HepG2 (cell line): ENCODE measurements around the gene SHMT1. TPM values are rescaled to one million over a fixed set of nuclear protein-coding genes. Genes with fewer than 3 reads are reported as not detected.
A peak's percentile ranks its signal among the peaks of the same experiment; 100 is the strongest.
"Not testable (repeated sequence)": the region's sequence is repeated elsewhere in the genome, so short reads cannot be mapped to it uniquely, and the experiment has no call there.

Source experiments
- ATAC-seq: fragments of 200-7000 bp; cut with Tn5 transposase; 3 replicates; pipeline ENCODE4 v1.9.1; 2020; ENCODE audit warnings: mild to moderate bottlenecking, moderate library complexity
- BruUV-seq: library from RNA; stranded (reverse); fragments of 400-500 nt; replicated peaks from 2 replicates; lab custom pipeline; 2021; lab: Mats Ljungman, UMichigan
- CTCF ChIA-PET: fragments of 300-600 bp; formaldehyde crosslinking; extraction: SDS; loops from one replicate; lab custom pipeline; 2021; ENCODE audit warnings: low total read pairs, inconsistent platforms, low intra/inter-chr PET ratio; lab: Yijun Ruan, JAX
- POLR2A ChIA-PET: fragments of 350-600 bp; sonication (Branson Sonifier 250); formaldehyde crosslinking; loops from one replicate; lab custom pipeline; 2020; ENCODE audit warnings: antibody characterized with exemption, inconsistent platforms; lab: Yijun Ruan, JAX
- DNase-seq: peaks from one replicate; pipeline ENCODE4 v3.0.0-alpha.2; 2015; ENCODE audit warnings: low spot score
- FAIRE-seq: peaks from 3 replicates; lab custom pipeline; 2011; peaks lifted over from hg19 to GRCh38; lab: Jason Lieb, UNC
- H2AFZ ChIP-seq: one replicate; pipeline ENCODE4 v1.6.1; 2011; ENCODE audit warnings: low read length, inconsistent platforms
- H3K27ac ChIP-seq: fragments of 300-600 bp; 3 replicates; pipeline ENCODE4 v1.8.0; 2011; ENCODE audit warnings: mixed run types, mild to moderate bottlenecking, mixed read lengths, low read length, inconsistent platforms; ENCODE audit not compliant: insufficient read depth; ENCODE audit errors: extremely low read length
- H3K27me3 ChIP-seq, 2 experiments: fragments of 200-600 bp in 1 of 2; 2 replicates in 1 of 2; 3 replicates in 1 of 2; pipeline versions ENCODE4 v1.6.0 to v1.8.0; 2011; ENCODE audit warnings: low read length in 2 of 2, mild to moderate bottlenecking in 2 of 2, moderate library complexity in 2 of 2, inconsistent platforms in 1 of 2; ENCODE audit not compliant: insufficient read depth in 2 of 2, control insufficient read depth in 1 of 2
- H3K36me3 ChIP-seq, 2 experiments: fragments of 200-600 bp in 1 of 2; replicated peaks in 1 of 2; 2 replicates in 1 of 2; 3 replicates in 1 of 2; pipeline versions ENCODE4 v1.5.1 to v1.8.0; 2011; ENCODE audit warnings: low read length in 2 of 2, inconsistent platforms in 1 of 2; ENCODE audit not compliant: insufficient read depth in 2 of 2, control insufficient read depth in 1 of 2
- H3K4me1 ChIP-seq: 2 replicates; pipeline ENCODE4 v1.5.1; 2012; ENCODE audit warnings: low read length, inconsistent platforms; ENCODE audit not compliant: insufficient read depth
- H3K4me2 ChIP-seq: 2 replicates; pipeline ENCODE4 v1.6.0; 2011; ENCODE audit warnings: low read depth, low read length, inconsistent platforms
- H3K4me3 ChIP-seq, 3 experiments: fragments of 200-600 bp in 1 of 3; sonication (generic), shearing (Covaris generic) in 1 of 3; replicated peaks in 1 of 3; 2 replicates each; pipeline ENCODE4 v1.5.1; 2011 to 2016; ENCODE audit warnings: low read length in 3 of 3, inconsistent platforms in 2 of 3, low read depth in 2 of 3, mild to moderate bottlenecking in 2 of 3, control low read depth in 1 of 3, mixed read lengths in 1 of 3; ENCODE audit not compliant: insufficient read depth in 1 of 3
- H3K79me2 ChIP-seq: one replicate; pipeline ENCODE4 v1.6.1; 2011; ENCODE audit warnings: low read length, inconsistent platforms; ENCODE audit not compliant: insufficient read depth
- H3K9ac ChIP-seq: 2 replicates; pipeline ENCODE4 v1.6.0; 2011; ENCODE audit warnings: mild to moderate bottlenecking, low read depth, low read length, inconsistent platforms; ENCODE audit not compliant: insufficient read depth
- H3K9me3 ChIP-seq: 2 replicates; pipeline ENCODE4 v1.5.1; 2012; ENCODE audit warnings: mild to moderate bottlenecking, low read length
- H4K20me1 ChIP-seq: 2 replicates; pipeline ENCODE4 v1.6.0; 2011; ENCODE audit warnings: inconsistent platforms, mild to moderate bottlenecking, low read length, moderate library complexity; ENCODE audit not compliant: insufficient read depth
- ARNT2 ChIP-seq: sonication (generic); formaldehyde crosslinking; IDR thresholded peaks from 2 replicates; pipeline ENCODE4 v1.8.0; 2022; ENCODE audit warnings: mild to moderate bottlenecking, low read depth, missing genetic modification reagents, moderate library complexity
- ATF2 ChIP-seq: sonication (generic); formaldehyde crosslinking; IDR thresholded peaks from 2 replicates; pipeline ENCODE4 v1.4.0; 2020; ENCODE audit warnings: missing genetic modification reagents
- CBX5 ChIP-seq: sonication (generic); formaldehyde crosslinking; IDR thresholded peaks from 2 replicates; pipeline ENCODE4 v1.4.0; 2020; ENCODE audit warnings: missing genetic modification reagents, borderline replicate concordance
- E2F2 ChIP-seq: sonication (generic); formaldehyde crosslinking; IDR thresholded peaks from 2 replicates; pipeline ENCODE4 v1.4.0; 2020; ENCODE audit warnings: missing genetic modification reagents, borderline replicate concordance
- HDAC1 ChIP-seq: sonication (generic); formaldehyde crosslinking; IDR thresholded peaks from 2 replicates; pipeline ENCODE4 v1.5.1; 2020; ENCODE audit warnings: mild to moderate bottlenecking, missing genetic modification reagents
- KLF15 ChIP-seq: sonication (generic); formaldehyde crosslinking; IDR thresholded peaks from 2 replicates; pipeline ENCODE4 v1.8.1; 2023; ENCODE audit warnings: borderline replicate concordance, mild to moderate bottlenecking, inconsistent platforms, missing genetic modification reagents, mixed read lengths
- NCOA5 ChIP-seq: sonication (generic); formaldehyde crosslinking; IDR thresholded peaks from 2 replicates; pipeline ENCODE4 v1.4.0; 2020; ENCODE audit warnings: missing genetic modification reagents
- NFYB ChIP-seq: sonication (generic); formaldehyde crosslinking; IDR thresholded peaks from 2 replicates; pipeline ENCODE4 v1.4.0; 2020; ENCODE audit warnings: missing genetic modification reagents
- ZKSCAN8 ChIP-seq: IDR thresholded peaks from 2 replicates; pipeline ENCODE4 v1.6.1; 2016; ENCODE audit warnings: borderline replicate concordance, missing genetic modification reagents, missing compliant biosample characterization
- ZMYM3 ChIP-seq: sonication (generic); formaldehyde crosslinking; IDR thresholded peaks from 2 replicates; pipeline ENCODE4 v1.5.1; 2020; ENCODE audit warnings: mild to moderate bottlenecking, missing genetic modification reagents
- ZNF326 ChIP-seq: sonication (generic); formaldehyde crosslinking; IDR thresholded peaks from 2 replicates; pipeline ENCODE4 v1.4.0; 2020; ENCODE audit warnings: missing genetic modification reagents, borderline replicate concordance
- ZNF619 ChIP-seq: sonication (generic); formaldehyde crosslinking; IDR thresholded peaks from 2 replicates; pipeline ENCODE4 v1.4.0; 2020; ENCODE audit warnings: mild to moderate bottlenecking, missing genetic modification reagents
- ZNF674 ChIP-seq: sonication (generic); formaldehyde crosslinking; IDR thresholded peaks from 2 replicates; pipeline ENCODE4 v1.5.0; 2020; ENCODE audit warnings: low read depth, mild to moderate bottlenecking, missing genetic modification reagents
- ZNF747 ChIP-seq: sonication (generic); formaldehyde crosslinking; IDR thresholded peaks from 2 replicates; pipeline ENCODE4 v1.8.1; 2023; ENCODE audit warnings: missing genetic modification reagents, mild to moderate bottlenecking, borderline replicate concordance
- ZNF768 ChIP-seq: sonication (generic); formaldehyde crosslinking; IDR thresholded peaks from 2 replicates; pipeline ENCODE4 v1.4.0; 2020; ENCODE audit warnings: missing genetic modification reagents
- WGBS: methylation state at CpG from one replicate; pipeline ENCODE4 v1.1.6; 2017; ENCODE audit warnings: low lambda C conversion rate; 5-methylcytosine and 5-hydroxymethylcytosine counted together
- in situ Hi-C: cut with HindIII; loops from 2 replicates; pipeline ENCODE4 v1.10.0; 2017; ENCODE audit warnings: low pct_unique_long_range_greater_than_20kb; ENCODE audit not compliant: extremely low pct_ligation_motif_present
- intact Hi-C: fragments of 100-400 bp; cut with micrococcal nuclease; formaldehyde crosslinking; loops from one replicate; pipeline ENCODE4 v1.10.0; 2022; ENCODE audit not compliant: unreplicated experiment
- polyA plus RNA-seq, 8 experiments: library from polyadenylated mRNA; depleted of rRNA in 3 of 8; stranded (reverse) in 7 of 8; unstranded in 1 of 8; fragments of >200 nt; fragmentation: Illumina TruSeq in 4 of 8; extraction: Trizol in 4 of 8; gene quantifications; 2 replicates each; pipeline versions ENCODE4 v1.2.1 to v1.2.3, GENCODE V29; 2011 to 2016; ENCODE audit warnings: low read depth in 4 of 8, missing spikeins in 1 of 8, mixed read lengths in 1 of 8; ENCODE audit not compliant: insufficient read depth in 1 of 8
- total RNA-seq, 5 experiments: library from RNA; depleted of rRNA; stranded (reverse); fragments of >200 nt; fragmentation: Illumina TruSeq; extraction: Trizol; gene quantifications; 2 replicates each; pipeline ENCODE4 v1.2.3, GENCODE V29; 2016; ENCODE audit warnings: low read depth in 1 of 5

The SHMT1 gene
- total and polyA plus RNA-seq, 2 of the 13 experiments (the other 11 are each of a cell fraction or from before 2014, with no cell fraction given) = 21.3 to 48.8 TPM

GRCh38 chr17:18379246-18380146, 16.1 kb upstream of the SHMT1 start:
- ChIA-PET CTCF (no interaction called here), POLR2A (no interaction called here)
- WGBS = 36% methylated on average over 4 of the region's 16 CpGs
- intact Hi-C loops (no loop called here), in situ Hi-C loops (no loop called here)
- Histone ChIP-seq H4K20me1 (no peaks in the 10 kb centered on the region), H3K27me3 (peaks cover 0 to 4% of the 10 kb centered on the region in 2 experiments; a peak in 3 of 5 replicates), H3K9ac (no peak overlapping the region), H3K4me3 (no peak overlapping the region), H2AFZ (no peak overlapping the region), H3K27ac (no peak overlapping the region), H3K4me1 (peaks cover 17% of the 10 kb centered on the region), H3K9me3 (peaks cover 6% of the 10 kb centered on the region), H3K79me2 (no peaks in the 10 kb centered on the region), H3K36me3 (no peaks in the 10 kb centered on the region), H3K4me2 (no peak overlapping the region)
- ATAC-seq (no peak), FAIRE-seq (no peak), DNase-seq (no peak)
- BruUV-seq = no TSS peak
- TF ChIP-seq ZNF674 (CRISPR knock-in tag) = no peak
- no peak for TF ChIP-seq HDAC1 (CRISPR knock-in tag)
- no peak for TF ChIP-seq E2F2
- no peak for TF ChIP-seq ZKSCAN8 (CRISPR knock-in tag)
- no peak for TF ChIP-seq KLF15 (CRISPR knock-in tag)
- no peak for TF ChIP-seq ATF2 (CRISPR knock-in tag)
- TF ChIP-seq ARNT2 (CRISPR knock-in tag) = no peak
- no peak for TF ChIP-seq NCOA5 (CRISPR knock-in tag)
- TF ChIP-seq ZMYM3 (CRISPR knock-in tag) = peak; percentile 52; the same call in 1 of the 2 replicates
- no peak for TF ChIP-seq NFYB (CRISPR knock-in tag)
- TF ChIP-seq ZNF619 (CRISPR knock-in tag) = no peak
- TF ChIP-seq CBX5 (CRISPR knock-in tag) = no peak
- peak; percentile 95 for TF ChIP-seq ZNF768 (CRISPR knock-in tag)
- no peak for TF ChIP-seq ZNF326
- no peak for TF ChIP-seq ZNF747 (CRISPR knock-in tag)

- not testable (repeated sequence) for H3K4me3 ChIP-seq
- WGBS = 74% methylated on average over 5 of the region's 5 CpGs
These were observed 15.3 kb upstream of the SHMT1 start for GRCh38 chr17:18378614-18379013.

More at GRCh38 chr17:18378614-18379013, 15.3 kb upstream of the SHMT1 start:
- H3K27ac ChIP-seq, H3K79me2 ChIP-seq, intact Hi-C loops, H4K20me1 ChIP-seq, ATAC-seq, FAIRE-seq, H3K27me3 ChIP-seq, H2AFZ ChIP-seq, H3K4me2 ChIP-seq, in situ Hi-C loops, H3K9me3 ChIP-seq, H3K9ac ChIP-seq, DNase-seq, BruUV-seq, H3K36me3 ChIP-seq: not testable (repeated sequence)
- POLR2A ChIA-PET = interaction anchor here (2.0 kb wide), 1 partner anchor 16 kb away, joined by 5 read pairs; the partner anchor contains the start of gene SHMT1
- CTCF ChIA-PET = interaction anchor here (1.6 kb wide), 1 partner anchor 130 kb away, joined by 3 read pairs; no protein-coding TSS in a partner anchor
- H3K4me1 ChIP-seq = peaks cover 17% of the 10 kb centered on the region
